Measurements from ENCODE around the gene PIK3C2G.

The PIK3C2G gene

GRCh38 chr12:18416412-18416811, 155.1 kb downstream of the PIK3C2G start:
- Histone ChIP-seq H2AFZ (ENCODE audit: low read length) (no peak overlapping the region), H3K9ac (ENCODE audit: low read depth, low read length, poor library complexity, severe bottlenecking) (no peak overlapping the region), H3K36me3 (ENCODE audit: insufficient read depth, low read length) (no peaks in the 10 kb centered on the region), H3K79me2 (ENCODE audit: insufficient read depth, low read length) (no peaks in the 10 kb centered on the region), H3F3A (ENCODE audit: low read depth) (no peaks in the 10 kb centered on the region), H3K4me3 (ENCODE audit: low read length, poor library complexity, severe bottlenecking) (no peak overlapping the region), H4K20me1 (ENCODE audit: insufficient read depth, low read length, poor library complexity, severe bottlenecking) (no peaks in the 10 kb centered on the region), H3K9me2 (replicated peaks; ENCODE audit: low read depth, low read length) (0 out of 2 replicates have a peak, but pooled peaks cover 3% of the 10 kb centered on the region), H3K27me3 (ENCODE audit: insufficient read depth, low read length, poor library complexity, severe bottlenecking) (no peaks in the 10 kb centered on the region), H3K4me2 (ENCODE audit: low read depth, low read length, poor library complexity, severe bottlenecking) (no peak overlapping the region), H3K4me1 (ENCODE audit: insufficient read depth, low read length, poor library complexity, severe bottlenecking) (no peaks in the 10 kb centered on the region), H3K9me3 (ENCODE audit: insufficient read depth, low read depth, low read length) (no peaks in the 10 kb centered on the region)
- TF ChIP-seq CTCF (conservative IDR thresholded peaks at IDR 0.05; ENCODE audit: low read length) (no peak), EZH2phosphoT487 (IDR thresholded peaks at IDR 0.05; ENCODE audit: borderline replicate concordance) (no peak)

- no peak overlapping the region for H3K9ac ChIP-seq (ENCODE audit: low read depth, low read length, poor library complexity, severe bottlenecking)
- H4K20me1 ChIP-seq (ENCODE audit: insufficient read depth, low read length, poor library complexity, severe bottlenecking): no peaks in the 10 kb centered on the region
- H3K36me3 ChIP-seq (ENCODE audit: insufficient read depth, low read length): no peaks in the 10 kb centered on the region
- H3K9me2 ChIP-seq (replicated peaks; ENCODE audit: low read depth, low read length): 0 out of 2 replicates have a peak, but pooled peaks cover 3% of the 10 kb centered on the region
- no peak overlapping the region for H2AFZ ChIP-seq (ENCODE audit: low read length)
- TF ChIP-seq CTCF (conservative IDR thresholded peaks at IDR 0.05; ENCODE audit: low read length): no peak
- no peak for TF ChIP-seq EZH2phosphoT487 (IDR thresholded peaks at IDR 0.05; ENCODE audit: borderline replicate concordance)
- H3F3A ChIP-seq (ENCODE audit: low read depth): no peaks in the 10 kb centered on the region
- H3K4me1 ChIP-seq (ENCODE audit: insufficient read depth, low read length, poor library complexity, severe bottlenecking): no peaks in the 10 kb centered on the region
- H3K27me3 ChIP-seq (ENCODE audit: insufficient read depth, low read length, poor library complexity, severe bottlenecking): no peaks in the 10 kb centered on the region
- H3K9me3 ChIP-seq (ENCODE audit: insufficient read depth, low read depth, low read length): no peaks in the 10 kb centered on the region
- no peaks in the 10 kb centered on the region for H3K79me2 ChIP-seq (ENCODE audit: insufficient read depth, low read length)
- H3K4me2 ChIP-seq (ENCODE audit: low read depth, low read length, poor library complexity, severe bottlenecking): no peak overlapping the region
- H3K4me3 ChIP-seq (ENCODE audit: low read length, poor library complexity, severe bottlenecking): no peak overlapping the region
These were observed 158.0 kb downstream of the PIK3C2G start for GRCh38 chr12:18419311-18419710.

- Histone ChIP-seq H3K9me3 (ENCODE audit: insufficient read depth, low read depth, low read length) (no peaks in the 10 kb centered on the region), H3K4me2 (ENCODE audit: low read depth, low read length, poor library complexity, severe bottlenecking) (no peak overlapping the region)
These were observed 160.5 kb downstream of the PIK3C2G start for GRCh38 chr12:18421867-18422266.

More at GRCh38 chr12:18421867-18422266, 160.5 kb downstream of the PIK3C2G start:
- no peak for TF ChIP-seq EZH2phosphoT487 (IDR thresholded peaks at IDR 0.05; ENCODE audit: borderline replicate concordance)
- TF ChIP-seq CTCF (conservative IDR thresholded peaks at IDR 0.05; ENCODE audit: low read length): no peak
- no peaks in the 10 kb centered on the region for H3K36me3 ChIP-seq (ENCODE audit: insufficient read depth, low read length)
- H4K20me1 ChIP-seq (ENCODE audit: insufficient read depth, low read length, poor library complexity, severe bottlenecking): no peaks in the 10 kb centered on the region
- H3K9ac ChIP-seq (ENCODE audit: low read depth, low read length, poor library complexity, severe bottlenecking): no peak overlapping the region
- H3K4me3 ChIP-seq (ENCODE audit: low read length, poor library complexity, severe bottlenecking): no peak overlapping the region
- H3F3A ChIP-seq (ENCODE audit: low read depth): no peaks in the 10 kb centered on the region
- peaks cover 3% of the 10 kb centered on the region; the same call in 1 of the 2 replicates for H3K9me2 ChIP-seq (replicated peaks; ENCODE audit: low read depth, low read length)
- H3K4me1 ChIP-seq (ENCODE audit: insufficient read depth, low read length, poor library complexity, severe bottlenecking): no peaks in the 10 kb centered on the region
- H3K27me3 ChIP-seq (ENCODE audit: insufficient read depth, low read length, poor library complexity, severe bottlenecking): no peaks in the 10 kb centered on the region
- no peak overlapping the region for H2AFZ ChIP-seq (ENCODE audit: low read length)
- no peaks in the 10 kb centered on the region for H3K79me2 ChIP-seq (ENCODE audit: insufficient read depth, low read length)

Measured in Loucy (cell line).